ENCODE results near the gene PLA2G4B. TPM values are rescaled to one million over a fixed set of nuclear protein-coding genes. Genes with fewer than 3 reads are reported as not detected.

PLA2G4B gene
- polyA plus RNA-seq, 4 donors = 7.6 to 9.1 (median 8.2) TPM

DNA sequence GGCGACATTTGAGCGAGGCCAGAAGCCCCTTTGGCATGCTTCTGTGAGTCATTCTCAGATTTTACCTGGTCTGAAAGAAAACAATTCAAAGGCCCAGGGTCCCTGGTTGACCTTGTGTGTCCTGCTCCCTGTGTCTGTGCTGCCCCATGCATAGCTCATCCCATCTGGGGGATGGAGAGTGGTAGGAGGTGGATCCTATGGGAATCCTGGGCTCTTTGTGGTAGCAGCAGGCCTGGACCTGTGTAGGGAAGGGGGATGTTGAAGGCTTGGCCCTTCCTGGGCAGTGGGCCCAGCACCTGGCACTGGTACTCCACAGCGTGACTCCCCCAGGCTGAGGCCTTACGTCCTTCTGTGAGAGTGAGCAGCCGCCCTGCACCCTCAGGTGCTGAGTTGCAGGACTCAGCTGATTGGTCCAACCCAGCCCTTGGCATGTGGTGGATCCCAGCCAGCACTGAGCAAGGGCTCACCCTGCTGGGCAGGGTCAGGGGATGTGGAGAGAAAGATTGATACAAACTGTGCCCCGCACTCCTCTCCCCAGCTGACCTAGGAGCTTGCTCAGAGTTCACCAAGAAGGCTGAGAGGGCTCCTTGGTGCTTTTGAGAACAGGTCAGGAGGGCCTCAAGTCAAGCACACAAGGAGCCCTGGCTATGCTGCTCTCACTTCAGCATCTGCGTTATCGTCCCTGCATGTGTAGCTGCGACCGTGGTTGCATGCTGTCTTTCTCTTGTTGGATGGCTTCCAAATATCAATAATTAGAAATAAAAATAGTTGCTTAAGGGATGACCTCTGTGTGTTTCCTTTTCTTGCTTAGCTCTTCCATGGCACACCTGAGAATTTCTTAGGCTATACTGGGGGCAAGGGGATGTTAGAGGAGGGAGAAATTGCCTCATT is 32.1 kb upstream of the PLA2G4B start:
- no peak for DNase-seq (ENCODE audit: low read depth in 4 of 4, low spot score in 3 of 4)

DNA sequence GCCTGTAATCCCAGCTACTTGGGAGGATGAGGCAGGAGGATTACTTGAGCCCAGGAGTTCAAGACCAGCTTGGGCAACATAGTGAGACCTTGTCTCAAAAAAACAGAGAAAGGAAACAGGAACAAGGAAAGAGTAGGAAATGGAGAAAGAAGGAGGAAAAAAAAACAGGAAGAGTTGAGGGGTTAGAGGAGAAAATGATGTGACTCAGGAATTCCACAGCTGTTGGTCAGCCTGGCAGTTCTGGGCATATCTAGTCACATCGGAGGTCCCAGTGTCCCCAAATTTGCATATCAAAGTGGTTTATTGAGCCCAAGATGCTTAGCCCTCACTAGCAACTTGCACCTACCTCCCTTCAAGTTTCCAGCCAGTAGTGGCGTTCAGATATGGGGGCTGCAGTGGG is 29.5 kb upstream of the PLA2G4B start:
- DNase-seq (ENCODE audit: low read depth in 4 of 4, low spot score in 3 of 4) = no peak

DNA sequence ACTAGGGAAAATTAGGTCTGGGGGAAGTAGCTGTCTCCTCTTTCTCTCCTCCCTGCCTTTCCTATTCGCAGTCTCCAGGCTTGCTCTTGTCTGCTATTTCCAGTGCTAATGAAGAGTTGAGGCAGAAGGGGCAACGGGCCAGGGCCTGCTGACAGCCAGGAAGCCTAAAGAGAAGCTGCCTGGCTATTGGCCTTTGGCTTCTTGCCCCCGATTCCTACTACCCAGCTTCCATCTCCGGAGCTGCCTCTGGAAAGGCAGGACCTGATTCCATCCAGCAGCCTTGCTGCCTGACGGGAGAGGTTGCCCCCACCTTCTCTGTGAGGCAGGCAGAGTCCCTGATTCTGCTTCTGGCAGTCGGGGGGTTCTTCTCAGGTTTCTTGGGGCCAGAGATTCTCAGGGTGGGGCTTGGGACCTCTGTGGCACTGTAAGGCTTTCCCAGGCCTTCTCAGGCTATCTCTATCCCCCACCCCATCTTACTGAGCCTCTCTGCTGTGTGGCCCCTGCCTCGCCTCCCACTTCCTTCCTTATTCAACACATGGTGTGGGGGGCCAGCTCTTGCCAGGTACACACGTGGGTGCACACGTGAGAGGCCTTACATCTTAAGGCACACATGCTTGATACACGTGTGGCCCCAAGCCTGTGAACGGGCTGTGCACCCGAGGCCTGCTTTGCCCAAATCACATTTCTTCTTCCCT is 29.0 kb upstream of the PLA2G4B start:
- no peak for DNase-seq (ENCODE audit: low read depth in 4 of 4, low spot score in 3 of 4)

DNA sequence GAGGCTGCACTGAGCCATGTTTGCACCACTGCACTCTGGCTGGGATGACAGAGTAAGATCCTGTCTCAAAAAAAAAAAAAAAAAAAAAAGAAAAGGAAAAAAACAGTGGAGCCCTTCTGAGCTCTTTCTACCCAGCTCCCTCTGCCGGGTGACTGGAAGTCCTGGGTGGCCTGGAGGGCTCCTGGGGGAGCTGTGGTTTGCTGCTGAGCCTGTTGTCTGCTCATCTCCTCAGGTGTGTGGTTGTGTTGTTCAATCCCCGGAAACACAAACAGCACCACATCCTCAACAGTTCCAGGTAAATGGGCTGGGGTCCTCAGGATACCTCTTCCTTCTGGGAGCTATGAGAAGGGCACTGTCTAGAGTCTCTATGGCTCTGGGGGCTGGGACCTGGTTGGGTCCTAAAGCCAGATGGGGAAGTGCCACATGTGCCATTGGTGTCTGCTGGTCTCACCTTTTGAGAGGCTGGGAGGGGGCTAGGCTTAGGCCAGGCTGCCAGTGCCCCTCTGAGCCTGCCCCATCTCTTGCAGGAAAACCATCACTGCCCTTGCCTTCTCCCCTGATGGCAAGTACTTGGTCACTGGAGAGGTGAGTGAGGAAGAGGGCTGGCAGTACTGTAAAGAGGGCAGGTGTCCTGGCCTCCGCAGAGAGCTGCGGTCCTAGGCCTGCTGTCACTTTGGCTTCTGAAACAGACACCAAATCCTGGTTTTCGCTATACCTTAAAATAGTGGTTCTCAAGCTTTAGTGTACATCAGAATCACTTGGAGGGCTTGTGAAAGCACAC is 27.8 kb upstream of the PLA2G4B start:
- DNase-seq (ENCODE audit: low read depth in 4 of 4, low spot score in 3 of 4) = no peak

DNA sequence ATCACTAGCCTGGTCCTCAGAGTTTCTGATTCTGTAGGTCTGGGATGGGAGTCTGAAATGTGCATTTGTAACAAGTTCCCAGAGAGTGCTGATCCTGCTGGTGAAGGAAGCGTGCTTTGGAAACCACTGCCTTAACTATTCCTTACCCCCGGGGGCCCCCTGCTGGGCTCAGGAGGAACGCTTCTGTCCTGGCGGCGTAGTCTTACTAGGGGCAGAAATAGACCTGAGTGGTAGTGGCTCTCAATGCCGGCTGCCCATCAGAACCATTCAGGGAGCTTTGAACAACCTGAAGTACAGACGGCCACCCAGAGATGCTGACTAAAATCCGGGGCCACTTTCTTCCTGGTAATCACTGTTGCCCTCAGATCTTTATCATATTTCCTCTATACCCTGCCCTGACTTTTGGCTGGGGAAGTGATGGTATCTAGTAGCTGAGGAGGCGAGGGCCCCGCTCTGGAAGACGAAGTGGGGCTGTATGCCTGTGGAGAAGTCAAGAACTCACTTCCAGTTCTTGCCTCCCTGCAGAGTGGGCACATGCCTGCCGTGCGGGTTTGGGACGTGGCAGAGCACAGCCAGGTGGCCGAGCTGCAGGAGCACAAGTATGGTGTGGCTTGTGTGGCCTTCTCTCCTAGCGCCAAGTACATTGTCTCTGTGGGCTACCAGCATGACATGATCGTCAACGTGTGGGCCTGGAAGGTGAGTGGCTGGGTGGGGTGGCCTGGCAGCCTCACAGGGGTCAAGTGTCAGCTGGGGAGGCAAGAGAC is 27.0 kb upstream of the PLA2G4B start:
- DNase-seq (ENCODE audit: low read depth in 4 of 4, low spot score in 3 of 4) = peak; percentile 57 to 69 (median 62)

DNA sequence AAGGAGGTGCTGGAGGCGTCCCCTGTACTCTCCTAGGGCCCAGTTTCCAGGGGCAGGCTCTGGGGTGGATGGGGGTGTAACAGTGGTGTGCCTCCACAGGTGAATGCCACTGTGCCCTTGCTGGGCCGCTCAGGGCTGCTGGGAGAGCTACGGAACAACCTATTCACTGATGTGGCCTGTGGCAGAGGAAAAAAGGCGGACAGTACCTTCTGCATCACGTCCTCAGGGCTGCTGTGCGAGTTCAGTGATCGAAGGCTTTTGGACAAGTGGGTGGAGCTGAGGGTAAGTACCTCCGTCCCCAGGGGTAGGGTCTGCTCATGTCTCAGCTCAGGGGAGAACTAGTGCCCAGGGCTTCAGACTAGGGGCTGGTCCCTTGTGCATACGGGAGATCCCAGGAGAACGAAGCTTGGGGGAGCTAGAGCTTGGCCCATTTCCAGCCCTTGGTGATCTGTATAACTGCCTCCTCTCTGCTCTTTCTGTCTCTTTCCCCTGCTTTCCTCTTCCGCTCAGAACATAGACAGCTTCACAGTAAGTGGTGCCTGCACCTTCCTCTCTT is 25.7 kb upstream of the PLA2G4B start:
- DNase-seq (ENCODE audit: low read depth in 4 of 4, low spot score in 3 of 4) = no peak

DNA sequence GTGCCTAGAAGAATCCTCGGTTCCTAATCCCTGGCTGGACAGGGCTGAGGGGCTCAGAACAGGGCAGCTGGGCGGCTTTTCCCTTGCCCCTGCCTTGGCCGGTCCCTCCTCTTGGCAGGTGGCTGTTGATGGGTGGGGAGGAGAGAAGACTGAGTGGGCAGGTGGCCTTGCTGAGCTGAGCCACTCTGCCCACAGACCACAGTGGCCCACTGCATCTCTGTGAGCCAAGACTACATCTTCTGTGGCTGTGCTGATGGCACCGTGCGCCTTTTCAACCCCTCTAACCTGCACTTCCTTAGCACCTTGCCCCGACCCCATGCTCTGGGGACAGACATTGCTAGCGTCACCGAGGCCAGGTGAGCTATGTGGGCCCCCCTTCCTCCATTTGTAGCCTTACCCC is 25.2 kb upstream of the PLA2G4B start:
- no peak for DNase-seq (ENCODE audit: low read depth in 4 of 4, low spot score in 3 of 4)

DNA sequence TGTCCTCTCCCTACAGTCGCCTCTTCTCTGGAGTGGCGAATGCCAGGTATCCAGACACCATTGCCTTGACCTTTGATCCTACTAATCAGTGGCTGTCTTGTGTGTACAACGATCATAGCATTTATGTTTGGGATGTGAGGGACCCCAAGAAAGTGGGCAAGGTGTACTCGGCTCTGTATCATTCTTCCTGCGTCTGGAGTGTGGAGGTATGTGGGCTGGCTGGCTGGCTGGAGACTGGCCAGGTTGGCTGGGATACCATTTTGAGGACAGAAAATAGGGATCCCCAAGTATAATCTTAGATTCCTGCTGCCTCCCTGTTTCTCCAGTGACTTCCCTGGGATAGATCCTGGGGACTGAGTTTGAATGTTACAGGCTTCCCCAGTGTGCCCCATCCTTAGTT is 24.1 kb upstream of the PLA2G4B start:
- DNase-seq (ENCODE audit: low read depth in 4 of 4, low spot score in 3 of 4) = no peak

DNA sequence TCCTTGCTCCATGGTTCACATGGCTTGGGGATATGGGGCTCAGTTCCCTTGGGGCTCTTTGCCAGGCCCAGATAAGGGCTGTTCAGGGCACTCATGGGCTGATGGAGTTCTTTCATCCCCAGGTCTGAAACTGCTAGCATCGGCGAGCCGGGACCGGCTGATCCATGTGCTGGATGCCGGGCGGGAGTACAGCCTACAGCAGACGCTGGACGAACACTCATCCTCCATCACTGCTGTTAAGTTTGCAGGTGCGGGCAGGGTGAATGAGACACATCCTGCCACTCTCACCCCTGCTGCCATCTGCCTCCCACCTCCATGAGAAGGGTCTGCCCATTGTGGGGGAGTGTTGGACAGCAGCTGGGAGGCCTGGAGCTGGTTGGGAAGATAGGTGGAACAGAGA is 21.9 kb upstream of the PLA2G4B start:
- DNase-seq (ENCODE audit: low read depth in 4 of 4, low spot score in 3 of 4) = no peak

DNA sequence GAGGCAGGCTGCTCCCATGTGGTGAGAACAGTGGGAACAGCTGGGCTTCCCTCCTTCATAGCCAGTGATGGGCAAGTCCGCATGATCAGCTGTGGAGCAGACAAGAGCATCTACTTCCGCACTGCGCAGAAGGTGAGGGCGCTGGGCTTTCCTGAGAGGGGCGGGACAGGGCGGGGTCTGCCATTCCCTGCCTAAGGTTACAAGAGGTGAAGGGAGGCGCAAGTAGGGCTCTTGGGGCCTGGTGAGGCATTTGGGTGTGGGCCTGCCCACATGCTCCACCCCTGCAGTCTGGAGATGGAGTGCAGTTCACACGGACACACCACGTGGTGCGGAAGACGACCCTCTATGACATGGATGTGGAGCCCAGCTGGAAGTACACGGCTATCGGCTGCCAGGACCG is 21.3 kb upstream of the PLA2G4B start:
- no peak for DNase-seq (ENCODE audit: low read depth in 4 of 4, low spot score in 3 of 4)

DNA sequence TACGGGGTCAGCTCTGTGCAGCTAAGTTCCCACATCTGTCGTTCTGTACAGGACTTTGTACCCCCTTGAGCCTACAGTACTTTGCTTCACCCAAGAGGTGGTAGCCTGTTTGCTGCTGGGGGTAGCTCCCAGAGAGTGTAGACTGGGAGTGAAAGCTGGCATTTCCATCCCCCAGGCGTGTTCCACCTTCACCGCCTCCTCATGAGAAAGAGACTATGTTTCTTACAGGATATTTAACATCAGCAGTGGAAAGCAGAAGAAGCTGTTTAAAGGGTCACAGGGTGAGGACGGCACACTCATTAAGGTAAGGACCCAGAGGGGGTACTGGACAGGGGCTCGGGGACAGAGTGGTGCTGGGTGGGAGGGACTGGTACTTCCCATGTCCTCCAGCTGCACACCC is 20.9 kb upstream of the PLA2G4B start:
- DNase-seq (ENCODE audit: low read depth in 4 of 4, low spot score in 3 of 4) = no peak

DNA sequence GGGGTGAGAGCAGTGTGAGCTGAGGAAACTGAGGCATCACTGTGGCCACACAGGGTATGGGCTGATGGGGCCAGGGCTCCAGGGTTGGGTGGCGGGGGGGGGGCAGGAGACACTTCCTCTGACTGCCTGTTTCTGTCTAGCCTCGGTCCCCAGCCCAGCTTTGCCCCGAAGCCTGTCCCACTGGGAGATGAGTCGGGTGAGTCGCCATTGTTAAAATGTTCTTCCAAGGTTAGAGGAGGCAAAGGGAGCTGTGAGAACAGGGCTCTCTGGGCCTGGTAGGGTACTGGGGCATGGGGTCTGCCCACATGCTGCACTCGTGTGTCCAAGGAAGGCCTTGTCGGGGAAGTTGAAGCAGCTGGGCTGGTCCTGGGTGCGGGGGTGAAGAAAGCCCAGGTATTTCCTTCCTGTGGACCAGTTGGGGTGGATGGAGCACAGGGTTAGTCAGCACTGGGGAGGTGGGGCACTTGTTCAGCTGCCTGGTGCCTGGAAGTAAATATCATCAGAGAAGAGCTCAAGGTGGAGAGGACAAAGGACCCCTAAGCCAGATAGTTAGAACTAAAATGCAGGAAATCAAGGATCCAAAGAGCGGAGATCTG is 19.1 kb upstream of the PLA2G4B start:
- no peak for DNase-seq (ENCODE audit: low read depth in 4 of 4, low spot score in 3 of 4)

DNA sequence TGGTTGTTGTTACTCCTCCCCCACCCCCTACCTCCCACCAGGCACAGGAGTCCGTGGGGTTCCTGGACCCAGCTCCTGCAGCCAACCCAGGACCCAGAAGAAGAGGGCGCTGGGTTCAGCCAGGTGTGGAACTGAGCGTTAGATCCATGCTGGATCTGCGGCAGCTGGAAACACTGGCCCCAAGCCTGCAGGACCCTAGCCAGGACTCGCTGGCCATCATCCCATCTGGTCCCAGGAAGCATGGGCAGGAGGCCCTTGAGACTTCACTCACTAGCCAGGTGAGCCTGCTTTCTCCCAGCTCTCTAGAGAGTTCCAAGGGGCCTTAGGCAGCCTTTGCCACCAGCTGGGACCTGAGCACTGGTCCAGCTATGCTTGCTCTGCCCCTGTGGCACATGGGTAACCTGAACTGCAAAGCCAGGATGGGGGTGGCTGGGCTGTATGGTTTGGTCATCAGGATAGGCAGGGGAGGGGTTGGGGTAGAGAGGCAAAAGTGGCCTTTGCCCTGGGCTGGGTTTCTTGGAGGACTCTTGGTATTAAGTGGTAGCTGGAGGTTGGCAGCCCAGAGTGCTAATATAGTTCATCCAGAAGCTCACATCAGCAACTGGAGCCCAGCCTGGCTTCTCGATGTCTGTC is 17.7 kb upstream of the PLA2G4B start:
- no peak for DNase-seq (ENCODE audit: low read depth in 4 of 4, low spot score in 3 of 4)

DNA sequence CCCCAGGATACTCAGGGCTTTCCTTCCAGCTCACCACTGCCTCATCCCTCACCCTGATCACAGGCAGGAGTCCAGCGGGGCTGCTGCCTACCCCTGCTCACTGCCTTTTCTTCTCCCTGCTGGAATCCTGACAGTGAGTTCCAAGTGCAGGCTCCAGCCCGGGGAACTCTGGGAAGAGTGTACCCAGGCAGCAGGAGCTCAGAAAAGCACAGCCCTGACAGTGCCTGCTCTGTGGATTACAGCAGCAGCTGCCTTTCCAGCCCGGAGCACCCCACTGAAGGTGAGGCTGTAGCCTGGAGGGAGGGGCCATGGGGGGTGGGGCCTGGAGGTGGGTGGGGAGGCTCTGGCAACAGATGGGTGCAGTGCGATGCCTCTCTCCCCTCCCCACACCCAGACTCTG is 16.8 kb upstream of the PLA2G4B start:
- no peak for DNase-seq (ENCODE audit: low read depth in 4 of 4, low spot score in 3 of 4)

DNA sequence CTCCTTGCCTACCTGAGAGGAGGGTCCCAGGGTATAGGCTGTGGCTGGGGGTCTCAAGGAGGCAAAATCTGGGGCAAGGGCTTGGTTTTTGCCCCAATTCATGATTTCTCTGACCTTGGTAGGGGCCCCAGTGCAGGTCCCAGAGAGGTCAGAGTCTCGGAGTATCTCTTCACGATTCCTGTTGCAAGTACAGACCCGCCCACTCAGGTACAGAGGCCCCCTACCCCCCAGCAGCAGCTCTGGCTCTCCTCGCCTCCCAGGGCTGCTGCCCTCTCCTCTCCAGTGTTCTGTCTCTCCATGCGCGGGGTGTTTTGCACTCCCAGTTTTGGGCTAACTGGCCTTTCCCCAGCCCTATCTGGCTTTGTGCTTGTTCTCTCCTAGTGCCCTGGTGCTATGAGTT is 16.2 kb upstream of the PLA2G4B start:
- DNase-seq (ENCODE audit: low read depth in 4 of 4, low spot score in 3 of 4) = no peak

DNA sequence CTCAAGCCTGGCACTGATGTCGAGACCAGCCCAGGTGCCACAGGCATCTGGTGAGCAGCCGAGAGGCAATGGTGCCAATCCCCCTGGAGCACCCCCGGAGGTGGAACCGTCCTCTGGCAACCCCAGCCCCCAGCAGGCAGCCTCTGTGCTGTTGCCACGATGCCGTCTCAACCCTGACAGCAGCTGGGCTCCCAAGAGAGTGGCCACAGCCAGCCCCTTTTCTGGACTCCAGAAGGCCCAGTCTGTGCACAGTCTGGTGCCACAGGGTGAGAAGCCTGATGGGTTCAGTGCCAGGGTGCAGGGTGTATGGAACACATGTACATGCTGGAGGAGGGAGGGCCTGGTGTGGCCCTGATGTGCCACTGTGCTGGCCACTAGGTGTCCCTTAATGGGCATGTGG is 15.7 kb upstream of the PLA2G4B start:
- no peak for DNase-seq (ENCODE audit: low read depth in 4 of 4, low spot score in 3 of 4)

DNA sequence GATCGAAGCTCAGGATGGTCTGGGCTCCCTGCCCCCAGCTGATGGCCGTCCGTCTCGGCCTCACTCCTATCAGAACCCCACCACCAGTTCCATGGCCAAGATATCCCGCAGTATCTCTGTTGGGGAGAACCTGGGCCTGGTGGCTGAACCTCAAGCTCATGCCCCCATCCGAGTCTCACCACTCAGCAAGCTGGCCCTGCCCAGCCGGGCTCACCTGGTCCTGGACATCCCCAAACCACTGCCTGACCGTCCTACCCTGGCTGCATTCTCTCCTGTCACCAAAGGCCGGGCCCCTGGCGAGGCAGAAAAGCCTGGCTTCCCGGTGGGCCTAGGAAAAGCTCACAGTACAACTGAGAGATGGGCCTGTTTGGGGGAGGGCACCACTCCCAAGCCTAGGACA is 15.1 kb upstream of the PLA2G4B start:
- DNase-seq (ENCODE audit: low read depth in 4 of 4, low spot score in 3 of 4) = no peak

DNA sequence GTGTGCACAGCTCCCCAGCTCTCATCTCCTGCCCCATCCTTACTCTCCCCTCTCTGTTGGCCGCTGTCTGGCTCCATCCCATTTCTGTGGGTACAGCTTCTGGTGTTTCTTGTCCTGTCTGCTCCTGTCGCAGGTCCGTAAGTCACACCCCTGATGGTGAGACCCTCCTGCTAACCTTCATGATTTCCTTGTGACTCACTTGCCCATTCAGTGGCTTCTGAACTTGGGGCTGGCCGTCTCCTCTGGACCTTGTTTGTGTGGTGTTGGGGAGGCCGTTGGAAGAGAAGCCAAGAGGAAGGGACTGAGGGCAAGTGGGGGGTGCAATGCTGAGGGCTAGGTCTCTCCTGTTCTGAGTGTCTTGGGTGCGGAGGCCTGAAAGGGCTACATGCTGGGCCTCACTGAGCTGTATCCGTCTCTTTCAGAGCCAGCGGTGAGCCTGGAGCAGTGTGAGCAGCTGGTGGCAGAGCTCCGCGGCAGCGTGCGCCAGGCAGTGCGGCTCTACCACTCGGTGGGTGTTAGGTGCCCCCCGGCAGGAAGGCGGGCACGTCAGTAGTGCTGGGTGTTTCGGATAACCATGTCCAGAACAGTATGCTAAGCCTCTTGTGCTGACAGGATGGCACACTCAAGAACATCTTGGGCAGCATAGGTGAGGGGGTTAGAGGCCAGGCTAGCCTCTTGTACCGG is 14.4 kb upstream of the PLA2G4B start:
- no peak for DNase-seq (ENCODE audit: low read depth in 4 of 4, low spot score in 3 of 4)

DNA sequence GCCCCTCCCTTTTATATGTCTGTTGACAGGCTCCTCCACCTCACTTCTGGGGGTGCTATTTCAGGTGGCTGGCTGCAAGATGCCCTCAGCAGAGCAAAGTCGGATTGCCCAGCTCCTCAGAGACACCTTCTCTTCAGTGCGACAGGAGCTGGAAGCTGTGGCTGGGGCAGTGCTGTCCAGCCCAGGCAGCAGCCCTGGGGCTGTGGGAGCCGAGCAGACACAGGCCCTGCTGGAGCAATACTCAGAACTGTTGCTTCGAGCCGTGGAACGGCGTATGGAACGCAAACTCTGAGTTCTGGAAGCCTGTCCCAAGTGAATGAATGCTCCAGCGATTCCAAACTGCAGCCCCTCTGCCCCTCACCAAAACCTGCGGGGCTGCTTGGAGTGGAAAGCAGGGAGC is 13.5 kb upstream of the PLA2G4B start:
- no peak for DNase-seq (ENCODE audit: low read depth in 4 of 4, low spot score in 3 of 4)
